Cardiac septum (tissue), 1 donor: ENCODE measurements around the gene CEP85L. TPM values are rescaled to one million over a fixed set of nuclear protein-coding genes. Genes with fewer than 3 reads are reported as not detected.
"Not testable (repeated sequence)": the region's sequence is repeated elsewhere in the genome, so short reads cannot be mapped to it uniquely, and the experiment has no call there.

Experiments used
- DNase-seq: peaks from one replicate; pipeline ENCODE4 v3.0.0-alpha.2; 2020; ENCODE audit warnings: low spot score
- intact Hi-C: fragments of 100-400 bp; cut with DNase I; formaldehyde crosslinking; loops from one replicate; pipeline ENCODE4 v1.14.0; 2022
- total RNA-seq: library from RNA; stranded (reverse); fragmentation: NEBNext Ultra II Directional; extraction: Animal tissue kit (Norgen Biotek cat#: 25700); gene quantifications from one replicate; pipeline ENCODE4 v1.2.1, GENCODE V29; 2021
- donor health status: DM: no; HTN: no; CAD: no.

Gene CEP85L
- total RNA-seq, 1 donor from 2014 or later = 6.6 TPM

- intact Hi-C loops = no loop called here
- DNase-seq = no peak
Observed at GRCh38 chr6:118473266-118473665, 178.1 kb downstream of the CEP85L start.

DNA sequence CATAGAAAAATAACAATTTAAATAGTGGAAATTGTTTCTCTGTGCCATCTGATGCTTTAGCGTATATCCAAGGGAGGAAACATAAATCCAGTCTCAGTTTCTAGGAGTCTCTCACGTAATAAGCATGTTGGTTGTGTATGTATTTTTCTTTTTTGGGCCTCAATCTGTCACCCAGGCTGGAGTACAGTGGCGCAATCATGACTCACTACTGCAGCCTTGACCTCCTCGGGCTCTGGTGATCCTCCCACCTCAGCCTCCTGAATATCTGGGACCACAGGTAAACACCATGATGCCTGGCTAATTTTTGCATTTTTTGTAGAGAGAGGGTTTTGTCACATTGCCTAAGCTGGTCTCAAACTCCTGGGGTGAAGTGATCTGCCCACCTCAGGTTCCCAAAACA lies 181.9 kb downstream of the CEP85L start:
- intact Hi-C loops = no loop called here
- no peak for DNase-seq

- intact Hi-C loops = no loop called here
Observed at GRCh38 chr6:118468682-118469465, 182.5 kb downstream of the CEP85L start.

GRCh38 chr6:118467181-118467580 lies 184.2 kb downstream of the CEP85L start:
- DNase-seq = no peak
- intact Hi-C loops = no loop called here

More at GRCh38 chr6:118468682-118469465, 182.5 kb downstream of the CEP85L start:
- DNase-seq = no peak

DNA sequence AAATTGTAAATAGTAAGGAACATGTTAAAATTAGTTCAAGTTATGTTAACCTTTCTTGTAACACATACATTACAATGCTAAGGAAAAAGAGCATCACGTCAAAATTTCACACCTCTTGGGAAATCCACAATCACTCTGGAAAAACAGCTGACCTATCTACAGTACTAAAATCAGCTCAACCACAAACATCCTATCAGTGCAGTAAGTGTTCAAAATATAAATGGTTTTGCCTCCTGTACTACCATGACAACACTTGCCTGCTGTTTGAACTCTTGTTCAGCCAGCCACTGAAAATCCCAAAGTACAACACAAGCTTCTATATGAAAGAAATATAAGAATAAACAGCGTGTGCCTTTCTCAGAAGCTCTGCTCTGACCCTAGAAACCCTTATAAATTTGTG lies 186.8 kb downstream of the CEP85L start:
- no peak for DNase-seq
- intact Hi-C loops = loop anchor here (5.0 kb wide), 2 partner anchors 87 to 177 kb away; no protein-coding TSS in a partner anchor

- no peak for DNase-seq
- intact Hi-C loops = loop anchor here (5.0 kb wide), 2 partner anchors 84 to 174 kb away; no protein-coding TSS in a partner anchor
Observed at GRCh38 chr6:118460958-118461470, 190.4 kb downstream of the CEP85L start.

DNA sequence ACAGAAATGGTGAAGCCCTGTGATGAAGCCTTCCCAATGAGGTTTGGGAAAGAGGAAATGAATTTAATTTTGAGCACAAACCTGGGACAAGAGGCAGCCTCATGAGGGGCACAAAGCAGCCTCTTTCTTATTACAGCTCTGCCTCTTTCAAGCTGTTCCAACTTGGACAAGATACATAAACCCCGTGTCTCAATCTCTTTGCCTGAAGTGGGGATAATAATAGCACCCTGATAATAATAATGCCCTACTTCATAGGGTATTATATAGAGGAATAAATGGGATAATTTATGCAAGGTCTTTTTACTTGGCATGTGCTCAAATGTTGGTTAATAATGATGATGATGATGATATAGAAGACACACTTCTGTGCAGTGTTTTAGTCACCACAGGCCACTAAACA lies 194.4 kb downstream of the CEP85L start:
- intact Hi-C loops = no loop called here

GRCh38 chr6:118451839-118452238 lies 199.6 kb downstream of the CEP85L start:
- no peak for DNase-seq
- intact Hi-C loops = no loop called here

More for the DNA sequence above, 194.4 kb downstream of the CEP85L start:
- DNase-seq = no peak

- no peak for DNase-seq
- intact Hi-C loops = no loop called here
Observed at GRCh38 chr6:118444796-118445195, 206.6 kb downstream of the CEP85L start.

DNA sequence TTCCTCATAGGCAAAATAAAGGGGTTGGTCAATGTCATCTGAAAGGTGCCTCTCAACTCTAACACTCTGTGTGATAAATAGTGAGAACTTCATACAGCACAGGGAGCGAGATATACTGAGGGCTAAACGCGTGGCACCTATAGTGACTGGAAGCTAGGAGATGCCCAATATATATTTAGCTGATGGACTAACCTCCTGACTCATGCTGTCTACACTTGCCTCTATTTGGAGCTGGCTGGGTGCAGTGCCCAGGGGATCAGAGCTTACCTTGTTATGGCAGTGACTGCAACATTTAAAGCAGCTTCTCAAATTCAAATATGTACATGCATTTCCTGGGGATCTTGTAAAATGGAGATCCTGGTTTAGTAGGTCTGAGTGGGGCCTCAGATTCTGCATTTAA lies 214.9 kb downstream of the CEP85L start:
- intact Hi-C loops = no loop called here
- DNase-seq = no peak

DNA sequence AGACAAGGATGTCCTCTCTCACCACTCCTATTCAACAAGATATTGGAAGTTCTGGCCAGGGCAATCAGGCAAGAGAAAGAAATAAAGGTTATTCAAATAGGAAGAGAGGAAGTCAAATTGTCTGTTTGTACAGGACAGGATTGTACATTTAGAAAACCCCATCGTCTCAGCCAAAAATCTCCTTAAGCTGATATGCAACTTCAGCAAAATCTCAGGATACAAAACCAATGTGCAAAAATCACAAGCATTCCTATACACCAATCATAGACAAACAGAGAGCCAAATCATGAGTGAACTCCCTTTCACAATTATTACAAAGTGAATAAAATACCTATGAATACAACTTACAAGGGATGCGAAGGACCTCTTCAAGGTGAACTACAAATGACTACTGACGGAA lies 217.2 kb downstream of the CEP85L start:
- intact Hi-C loops, DNase-seq: not testable (repeated sequence)

GRCh38 chr6:118421312-118421711 lies 230.1 kb downstream of the CEP85L start:
- DNase-seq, intact Hi-C loops: not testable (repeated sequence)

- intact Hi-C loops = no loop called here
- no peak for DNase-seq
Observed at GRCh38 chr6:118419448-118420394, 231.7 kb downstream of the CEP85L start.

Other genes starting within 250 kb of the CEP85L start
- gene PLN, start 103.3 kb downstream of the CEP85L start, total RNA-seq = 2,070 TPM
- 18.8 TPM for gene ASF1A, start 242.6 kb upstream of the CEP85L start, total RNA-seq